NCI-H460 (cell line): ENCODE results near the gene KCTD13. TPM values are rescaled to one million over a fixed set of nuclear protein-coding genes. Genes with fewer than 3 reads are reported as not detected.

Experiments
- DNase-seq: peaks from one replicate; pipeline ENCODE4 v3.0.0-alpha.2; 2016; ENCODE audit warnings: low read depth; ENCODE audit errors: extremely low read depth
- total RNA-seq: library from RNA; depleted of rRNA; stranded (reverse); fragments of >200 nt; shearing (Covaris generic); gene quantifications from 2 replicates; pipeline ENCODE4 v1.2.3, GENCODE V29; 2014

KCTD13 gene
- total RNA-seq, 1 experiment from 2014 or later: 24.0 TPM

DNA sequence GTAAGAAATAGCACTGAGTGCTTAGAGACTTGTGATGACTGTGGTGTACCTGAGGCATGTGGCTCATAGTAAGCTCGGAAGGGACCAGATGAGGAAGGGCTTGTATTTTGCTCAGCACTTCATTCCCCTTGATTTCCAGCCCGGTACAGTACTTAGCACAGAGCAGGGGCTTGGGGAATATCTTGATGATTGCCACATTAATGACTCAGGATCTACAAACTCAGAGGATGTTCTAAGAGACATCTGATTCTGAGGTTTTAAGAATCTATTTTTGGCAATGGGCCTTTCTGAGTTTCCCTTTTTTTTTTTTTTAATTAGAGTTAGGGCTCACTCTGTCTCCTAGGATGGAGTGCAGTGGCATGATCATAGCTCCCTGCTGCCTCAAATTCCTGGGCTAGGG is 16.6 kb downstream of the KCTD13 start:
- no peak for DNase-seq

DNA sequence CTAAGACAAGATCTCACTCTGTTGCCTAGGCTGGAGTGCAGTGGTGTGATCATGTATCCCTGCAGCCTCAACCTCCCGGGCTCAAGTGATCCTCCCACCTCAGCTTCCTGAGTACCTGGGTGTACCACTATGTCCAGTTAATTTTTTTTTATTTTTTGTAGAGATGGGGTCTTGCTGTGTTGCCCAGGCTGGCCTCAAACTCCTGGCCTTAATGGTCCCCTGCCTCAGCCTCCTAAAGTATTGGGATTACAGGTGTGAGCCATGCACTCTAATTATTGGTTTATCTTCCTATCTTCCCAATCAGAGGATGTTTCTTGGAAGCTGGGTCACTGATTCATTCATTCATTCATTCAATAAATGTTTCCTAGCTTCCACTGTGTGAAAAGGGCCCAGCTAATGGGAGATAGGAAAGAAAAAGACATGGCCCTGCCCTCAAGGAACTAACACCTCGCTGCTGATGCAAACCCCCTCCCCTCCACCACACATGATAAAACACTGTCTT is 17.3 kb downstream of the KCTD13 start:
- DNase-seq: no peak

DNA sequence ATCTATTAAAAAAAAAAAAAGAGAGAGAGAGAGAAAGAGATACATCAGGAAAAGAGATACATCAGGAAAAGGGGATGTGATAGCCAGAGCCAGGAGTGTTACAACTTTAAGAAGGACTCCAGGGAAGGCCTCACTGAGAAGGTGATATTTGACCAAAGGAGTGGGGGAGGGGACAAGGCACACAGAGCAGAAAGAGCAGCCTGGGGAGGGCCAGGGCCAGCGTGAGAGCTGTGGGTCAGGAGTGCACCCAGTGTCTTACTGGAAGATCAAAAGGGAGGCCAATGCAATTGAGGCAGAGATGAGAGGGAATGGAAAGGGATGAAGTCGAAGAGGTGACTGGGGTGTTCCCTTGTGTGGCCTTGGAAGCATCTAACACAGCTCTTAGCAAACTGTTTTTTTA is 18.1 kb downstream of the KCTD13 start:
- no peak for DNase-seq

DNA sequence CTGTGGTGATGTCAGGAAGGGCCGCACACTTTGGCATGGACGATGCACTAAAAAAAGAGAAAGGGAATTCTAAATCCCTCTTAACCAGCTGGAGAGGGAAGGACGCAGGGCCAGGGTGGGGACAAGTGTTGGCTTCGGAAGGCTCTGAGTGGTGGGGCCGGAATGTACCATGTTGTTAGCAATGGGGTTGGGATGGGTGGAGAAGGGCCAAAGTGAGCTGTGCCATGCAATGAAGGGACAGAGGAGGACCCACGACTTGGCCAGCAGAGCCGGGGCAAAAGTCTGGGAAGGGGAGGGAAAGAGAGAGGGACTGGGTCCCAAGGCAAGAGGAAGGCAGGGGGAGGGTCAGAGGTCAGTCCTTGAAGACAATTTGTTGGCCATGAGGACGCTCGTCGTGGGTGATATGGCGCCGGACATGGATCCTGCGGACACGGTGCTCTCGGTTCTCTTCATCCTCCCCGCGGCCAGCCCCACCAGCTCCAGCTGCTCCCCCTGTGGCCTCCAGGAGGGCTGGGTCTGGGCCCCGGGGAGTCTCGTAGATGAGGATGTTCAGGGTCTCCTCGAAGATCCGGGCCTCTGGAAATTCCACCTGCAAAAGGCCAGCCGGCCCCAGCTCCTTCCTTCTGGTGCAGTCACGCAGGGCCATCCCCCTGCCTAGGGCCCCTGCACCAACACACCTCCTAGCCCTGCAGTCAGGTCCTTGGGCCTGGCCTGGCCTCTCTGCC is 19.3 kb downstream of the KCTD13 start:
- no peak for DNase-seq

DNA sequence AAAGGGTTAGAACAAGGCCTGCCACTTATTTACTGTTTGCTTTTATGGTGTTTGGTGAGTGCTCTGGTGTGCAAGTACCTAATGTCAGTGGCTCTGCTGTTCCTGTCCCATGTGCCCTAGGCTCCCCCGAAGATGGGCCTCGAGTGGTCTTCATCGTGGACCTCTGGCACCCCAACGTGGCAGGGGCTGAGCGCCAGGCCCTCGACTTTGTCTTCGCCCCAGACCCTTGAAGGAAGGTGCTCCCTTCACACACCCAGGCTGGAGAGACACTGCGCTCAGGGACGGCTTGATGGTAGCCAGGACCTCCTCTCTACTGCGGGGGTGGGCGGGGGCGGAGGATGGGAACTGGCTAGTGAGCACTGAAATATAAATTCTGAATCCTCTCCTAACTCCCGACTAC is 20.4 kb downstream of the KCTD13 start:
- DNase-seq: no peak

DNA sequence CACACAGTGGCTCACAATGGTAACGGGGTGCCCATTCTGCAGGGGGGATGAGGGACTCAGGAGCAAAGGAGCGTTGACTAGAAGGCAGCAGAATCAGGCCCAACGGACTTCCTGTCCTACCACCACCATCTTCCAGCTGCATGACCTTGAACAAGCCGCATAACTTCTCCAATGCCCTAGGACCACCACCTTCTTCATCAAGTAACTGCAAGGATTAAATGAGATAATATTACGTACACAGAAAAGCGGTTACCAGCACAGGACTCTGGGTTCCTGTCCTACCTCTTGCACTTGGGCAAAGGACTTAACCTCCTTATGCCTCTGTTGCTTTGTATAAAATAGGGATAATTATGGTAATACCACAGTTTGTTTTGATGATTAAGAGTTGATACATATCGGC is 21.1 kb downstream of the KCTD13 start:
- no peak for DNase-seq

DNA sequence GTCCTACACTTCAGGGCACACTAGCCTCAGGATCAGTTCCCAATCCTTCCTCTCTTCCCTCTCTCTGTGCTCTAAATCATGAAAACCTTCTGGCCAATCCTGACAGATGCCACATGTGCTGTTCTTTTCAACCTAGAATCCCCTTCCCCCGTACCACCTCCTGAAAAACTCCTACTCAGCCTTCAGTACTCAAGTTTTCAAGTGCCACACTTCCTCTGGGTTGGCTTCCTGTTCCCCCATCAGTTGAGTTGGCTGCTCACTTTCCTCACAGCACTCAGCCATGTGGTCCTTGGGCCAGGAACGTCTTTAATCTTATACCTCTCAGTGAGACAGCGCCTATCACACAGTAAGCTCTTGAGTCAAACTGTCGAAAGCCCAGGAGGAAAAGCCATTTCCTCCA is 22.4 kb downstream of the KCTD13 start:
- DNase-seq: no peak

DNA sequence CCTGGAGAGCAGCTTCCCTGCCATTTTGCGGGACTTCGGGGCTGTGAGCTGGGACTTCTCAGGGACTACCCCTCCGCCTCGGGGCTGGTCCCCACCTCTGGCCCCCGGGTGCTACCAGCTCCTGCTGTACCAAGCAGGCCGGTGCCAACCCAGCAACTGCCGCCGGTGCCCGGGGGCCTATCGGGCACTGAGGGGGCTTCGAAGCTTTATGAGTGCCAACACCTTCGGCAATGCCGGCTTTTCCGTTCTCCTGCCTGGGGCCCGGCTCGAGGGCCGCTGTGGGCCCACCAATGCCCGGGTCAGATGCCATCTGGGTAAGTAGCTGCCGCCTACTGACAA is 24.4 kb downstream of the KCTD13 start:
- no peak for DNase-seq

DNA sequence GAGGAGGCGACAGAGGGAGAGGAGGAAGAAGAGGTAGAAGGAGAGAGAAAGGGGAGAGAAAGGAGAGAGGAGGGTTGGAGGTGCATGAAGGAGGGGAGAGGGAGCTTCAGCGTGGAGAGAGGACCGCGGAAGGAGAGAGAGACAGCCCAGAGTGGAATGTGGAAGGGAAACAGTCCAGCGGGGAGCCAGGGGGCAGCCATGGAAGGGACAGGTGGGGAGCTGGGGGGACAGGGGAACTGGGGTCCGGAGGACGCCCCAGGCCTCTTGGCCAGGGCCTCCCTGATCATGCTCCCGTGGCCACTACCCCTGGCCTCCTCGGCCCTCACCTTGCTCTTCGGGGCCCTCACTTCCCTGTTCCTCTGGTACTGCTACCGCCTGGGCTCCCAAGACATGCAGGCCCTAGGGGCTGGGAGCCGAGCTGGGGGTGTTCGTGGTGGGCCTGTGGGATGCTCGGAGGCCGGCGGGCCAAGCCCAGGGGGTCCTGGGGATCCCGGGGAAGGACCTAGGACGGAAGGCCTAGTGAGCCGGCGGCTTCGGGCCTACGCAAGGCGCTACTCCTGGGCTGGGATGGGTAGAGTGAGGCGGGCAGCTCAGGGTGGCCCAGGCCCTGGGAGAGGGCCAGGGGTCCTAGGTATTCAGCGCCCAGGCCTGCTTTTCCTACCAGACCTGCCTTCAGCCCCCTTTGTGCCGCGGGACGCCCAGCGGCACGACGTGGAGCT is 25.0 kb downstream of the KCTD13 start:
- DNase-seq: no peak

DNA sequence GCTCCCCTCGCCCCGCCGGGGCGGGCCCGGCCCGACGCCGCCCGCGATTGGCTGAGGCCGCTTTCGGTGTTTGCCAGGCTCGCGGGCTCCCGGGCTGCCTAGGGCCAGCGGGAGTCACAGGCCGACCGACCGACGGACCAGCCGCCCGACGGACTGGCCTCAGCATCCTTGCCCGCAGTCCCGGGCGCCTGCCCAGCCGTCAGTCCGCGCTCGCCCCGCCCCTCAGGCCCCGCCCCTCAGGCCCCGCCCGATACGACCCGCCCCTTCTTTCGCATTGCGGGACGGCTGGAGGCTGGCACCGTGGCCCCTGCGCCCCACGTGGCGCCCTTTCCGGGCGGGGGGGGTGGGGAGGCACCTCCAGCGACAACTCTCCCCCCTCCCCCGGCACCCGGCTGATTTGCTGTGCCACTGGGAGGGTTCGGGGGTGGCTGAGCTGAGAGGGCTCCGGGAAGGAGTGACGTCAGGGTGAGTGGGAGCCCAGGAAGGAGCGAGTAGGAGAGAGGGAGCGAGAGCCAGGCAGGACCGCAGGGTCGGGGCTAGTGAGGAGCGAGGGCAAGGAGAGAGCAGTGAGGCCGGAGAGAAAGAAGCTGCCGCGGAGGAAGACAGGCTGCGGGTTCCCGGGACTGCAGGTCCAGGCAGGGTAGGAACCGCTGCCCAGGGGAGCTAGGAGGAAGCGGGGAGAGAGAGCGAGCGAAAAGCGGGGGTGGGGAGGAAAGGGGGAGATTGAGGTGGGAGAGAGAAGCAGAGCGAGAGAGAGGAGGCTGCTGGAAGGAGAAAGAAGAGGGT is 25.7 kb downstream of the KCTD13 start, which contains the start of gene ASPHD1:
Gene ASPHD1, plus strand, starts transcription at position 387 of the 786 bp plus-strand sequence. CDS start 484 bp downstream, outside the sequence.
- DNase-seq: peak; percentile 64

DNA sequence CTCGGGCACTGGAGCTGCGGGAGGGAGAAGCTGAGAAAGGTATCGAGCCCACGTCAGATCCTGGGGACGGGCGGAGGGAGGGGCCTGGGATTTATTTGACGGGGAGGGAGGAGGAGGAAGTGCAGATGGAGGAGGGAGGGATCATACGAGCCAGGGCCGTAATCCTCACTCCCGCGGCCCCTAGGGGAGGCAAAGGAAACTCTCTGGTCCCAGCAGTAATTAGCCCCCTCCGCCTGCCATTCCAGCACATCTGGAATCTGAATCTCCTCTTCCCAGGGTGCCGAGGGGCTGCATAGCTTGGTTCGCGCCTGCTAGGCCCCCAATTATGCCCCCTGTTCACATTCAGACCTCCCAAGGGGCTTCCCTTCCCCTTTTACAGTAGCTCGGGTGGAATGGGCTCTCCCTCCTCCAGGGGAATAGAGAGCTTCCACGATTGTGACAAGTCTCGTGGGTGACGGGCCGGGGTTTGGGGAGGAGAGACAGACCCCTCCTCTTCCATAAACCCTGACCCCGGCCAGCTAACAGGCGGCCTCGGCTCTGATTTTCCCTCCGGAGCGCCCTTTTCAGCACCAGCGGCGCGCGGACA is 26.4 kb downstream of the KCTD13 start, which contains the start of gene SEZ6L2:
Gene SEZ6L2, minus strand, starts transcription at position 35 of the 586 bp plus-strand sequence. CDS start 531 bp downstream, outside the sequence.
- peak; percentile 90 for DNase-seq

DNA sequence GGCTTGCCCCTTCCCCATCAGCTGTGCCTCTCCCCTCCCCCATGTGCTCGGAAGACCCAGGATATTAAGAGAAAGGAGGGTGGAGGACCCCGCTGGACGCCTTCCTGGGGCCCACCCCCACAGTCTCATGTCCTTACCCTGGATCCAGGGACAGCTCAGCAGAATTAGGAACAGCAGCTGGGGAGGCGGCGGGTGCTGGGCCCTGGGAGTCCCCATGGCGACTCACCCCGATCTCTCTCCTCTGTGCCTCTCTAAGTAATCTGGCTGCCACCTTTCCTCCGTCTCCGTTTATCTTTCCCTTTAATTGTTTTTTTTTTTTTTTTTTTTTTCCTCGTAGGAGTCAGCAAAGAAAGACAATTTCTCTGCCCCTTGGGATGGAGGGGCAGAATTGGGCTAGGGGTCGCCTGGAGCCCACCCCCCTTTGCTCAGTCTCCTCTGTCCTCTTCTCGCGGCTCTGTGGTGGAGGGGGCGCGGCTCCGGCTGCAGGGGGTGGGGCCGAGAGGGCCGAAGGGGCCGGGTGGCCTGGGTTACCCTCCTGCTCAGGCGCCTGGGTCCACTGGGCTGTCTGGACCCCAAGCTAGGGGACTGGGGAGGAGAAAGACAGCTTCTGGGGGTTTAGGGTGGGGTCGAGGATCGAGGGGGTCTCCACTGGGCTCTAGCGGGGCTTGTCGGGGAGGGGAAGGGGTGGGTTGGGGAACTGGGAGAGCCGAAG is 27.1 kb downstream of the KCTD13 start:
- DNase-seq: peak; percentile 30

DNA sequence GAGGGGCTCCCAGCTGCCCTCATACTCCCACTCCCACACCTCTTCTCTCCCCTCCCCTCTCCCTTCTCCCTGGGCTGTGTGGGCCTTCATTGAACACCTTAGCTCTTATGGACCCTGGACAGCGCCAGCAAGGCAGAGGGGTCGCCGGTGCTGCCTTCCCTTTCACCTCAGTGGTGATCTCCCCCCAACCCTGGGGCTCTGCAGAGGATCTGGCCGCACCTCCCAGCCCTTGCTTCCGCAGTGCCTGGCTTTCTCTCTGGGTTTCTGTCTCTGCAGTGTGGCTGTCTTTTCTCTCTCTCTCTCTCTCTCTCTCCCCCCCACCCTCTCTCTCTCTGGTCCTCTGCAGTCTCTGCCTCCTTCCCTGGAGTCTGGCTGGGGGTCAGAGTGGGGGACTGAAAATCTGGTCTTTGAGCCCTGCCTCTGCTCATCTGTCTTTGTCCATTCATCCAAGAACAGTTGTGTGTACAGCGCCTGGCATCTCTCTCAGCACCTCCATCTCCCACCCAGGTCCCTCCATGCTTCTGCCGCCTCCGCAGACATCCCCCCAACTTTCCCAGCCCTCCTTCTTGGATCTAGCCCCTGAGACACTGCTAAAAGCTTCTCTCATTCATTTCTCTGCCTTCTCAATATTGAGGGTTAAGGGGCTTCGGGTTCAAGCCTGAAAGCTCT is 27.8 kb downstream of the KCTD13 start:
- DNase-seq: no peak

DNA sequence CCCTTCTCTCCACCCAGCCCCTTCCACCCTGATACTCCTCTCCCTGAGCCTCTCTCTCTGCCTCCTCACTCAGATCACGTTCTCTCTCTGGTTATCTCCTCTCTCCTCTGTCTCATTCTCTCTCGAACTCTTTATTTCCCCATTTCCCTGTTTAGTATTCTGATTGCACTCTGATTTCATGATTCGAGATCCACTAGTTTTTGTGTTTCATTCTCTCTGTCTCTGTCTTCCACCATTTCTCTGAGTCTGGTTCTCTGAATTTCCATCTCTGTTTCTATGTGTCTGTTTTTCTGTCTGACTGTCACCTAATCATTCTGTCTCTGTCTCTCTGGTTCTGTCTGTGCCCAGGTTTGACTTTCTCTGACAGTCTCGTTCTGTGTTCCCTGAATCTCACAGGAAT is 28.7 kb downstream of the KCTD13 start:
- DNase-seq: no peak

DNA sequence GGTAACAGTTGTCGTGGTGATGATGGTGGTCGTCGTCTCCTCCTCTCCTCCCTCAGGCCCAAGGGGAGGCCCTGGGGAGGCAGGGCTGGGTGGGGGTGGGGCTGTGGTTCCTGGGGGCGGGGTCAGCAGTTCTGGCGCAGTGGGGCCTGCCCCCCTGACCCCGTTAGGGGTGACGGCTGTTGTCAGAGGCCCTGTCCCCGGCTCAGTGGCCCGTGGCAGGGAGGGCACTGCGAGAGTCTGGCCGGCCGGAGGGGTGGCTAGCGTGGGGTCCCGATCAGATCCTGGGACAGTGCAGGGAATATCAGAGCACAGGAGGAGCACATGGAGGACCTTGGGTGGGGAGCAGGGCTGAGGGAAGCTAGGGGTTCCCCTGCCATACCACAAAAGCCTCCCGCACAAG is 29.2 kb downstream of the KCTD13 start:
- no peak for DNase-seq

DNA sequence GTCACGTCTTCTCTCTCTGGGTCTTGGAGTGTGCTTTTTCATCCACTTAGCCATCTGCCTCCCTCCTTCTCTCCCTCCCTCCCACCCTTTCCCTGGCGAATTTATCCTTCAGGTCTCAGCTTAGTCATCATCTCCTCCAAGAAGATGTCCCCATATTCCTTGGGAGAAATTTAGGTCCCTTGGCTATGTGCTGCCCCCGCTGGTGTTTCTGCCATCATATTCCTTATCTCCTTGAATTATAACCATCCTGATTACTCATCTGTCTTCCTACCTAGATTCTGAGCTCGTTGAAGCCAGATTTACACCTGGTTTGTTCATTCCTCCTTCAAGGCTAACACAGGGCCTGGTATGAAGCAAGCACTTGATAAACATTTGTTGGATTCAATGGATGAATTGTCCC is 31.7 kb downstream of the KCTD13 start:
- no peak for DNase-seq

DNA sequence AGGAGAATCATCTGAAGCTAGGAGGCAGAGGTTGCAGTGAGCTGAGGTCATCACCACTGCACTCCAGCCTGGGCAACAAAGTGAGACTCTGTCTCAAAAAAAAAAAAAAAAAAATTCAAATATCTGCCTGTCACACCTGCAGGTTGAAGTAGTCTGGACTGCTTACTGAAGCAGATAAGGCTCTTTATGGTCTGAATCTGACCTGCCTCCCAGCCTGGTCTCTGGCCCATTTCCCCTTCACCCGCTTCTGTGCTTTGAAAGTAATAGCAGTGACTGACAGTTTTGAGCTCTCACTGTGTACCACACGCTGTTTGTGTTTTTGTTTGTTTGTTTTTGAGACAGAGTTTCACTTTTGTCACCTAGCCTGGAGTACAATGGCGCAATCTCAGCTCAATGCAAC is 32.5 kb downstream of the KCTD13 start:
- DNase-seq: no peak

DNA sequence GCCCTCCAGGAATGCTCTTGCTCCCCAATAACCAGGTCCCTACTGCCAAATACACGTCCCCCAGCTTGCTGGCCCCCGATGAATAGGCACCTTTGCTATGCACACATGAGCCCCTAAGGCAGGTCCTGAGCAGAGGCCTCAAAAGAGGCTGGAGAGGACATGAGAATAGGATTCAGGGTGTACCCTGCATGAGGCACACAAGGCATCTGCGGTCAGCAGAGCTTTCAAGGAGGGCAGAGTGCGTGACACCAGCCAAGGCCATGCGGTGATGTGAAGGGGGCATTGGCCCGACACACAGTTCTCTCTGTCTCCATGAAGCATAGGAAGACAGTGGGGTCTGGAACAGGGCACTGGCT is 33.6 kb downstream of the KCTD13 start:
- no peak for DNase-seq

DNA sequence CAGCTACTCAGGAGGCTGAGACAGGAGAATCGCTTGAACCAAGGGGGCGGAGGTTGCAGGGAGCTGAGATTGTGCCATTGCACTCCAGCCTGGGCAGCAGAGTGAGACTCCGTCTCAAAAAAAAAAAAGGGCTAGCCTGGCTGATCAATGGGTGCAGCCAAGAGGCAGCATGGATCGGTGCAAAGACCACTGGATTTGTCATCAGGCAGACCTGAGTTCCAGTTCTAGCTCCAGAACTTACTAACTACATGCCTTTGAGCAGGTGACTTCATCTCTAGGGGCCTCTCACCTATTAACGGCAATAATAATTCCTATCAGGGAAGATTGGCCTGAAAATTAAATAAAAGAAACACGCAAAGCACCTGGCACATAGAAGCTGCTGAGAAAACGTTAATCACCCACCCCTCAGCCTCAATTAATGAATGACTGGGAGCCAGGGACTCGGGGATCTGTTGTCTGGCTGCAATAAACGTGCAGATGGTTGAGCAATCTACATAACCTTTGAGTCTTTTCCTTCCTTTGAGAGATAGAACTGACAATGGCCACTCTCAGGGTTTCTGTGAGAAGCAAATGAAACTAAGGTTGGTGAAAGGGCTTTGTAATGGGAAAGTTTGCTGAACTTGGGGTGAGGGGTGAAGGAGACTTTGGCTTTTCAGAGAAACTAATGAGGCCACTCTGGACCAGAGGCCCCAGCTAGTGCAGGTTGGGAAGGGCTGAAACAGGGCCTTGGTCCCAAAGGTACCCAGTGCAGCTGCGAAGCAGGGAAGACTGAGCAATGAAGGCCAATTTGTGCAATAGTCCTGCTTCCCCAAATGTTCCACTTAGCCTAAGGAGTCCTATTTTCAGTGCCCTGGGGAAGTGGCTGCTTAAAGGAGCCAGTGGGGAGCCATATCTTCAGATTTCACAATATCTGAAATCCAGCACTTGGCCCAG is 34.2 kb downstream of the KCTD13 start:
- DNase-seq: no peak
